CD8-positive, alpha-beta memory T cell (primary cell): ENCODE measurements around the gene TPSB2. TPM values are rescaled to one million over a fixed set of nuclear protein-coding genes. Genes with fewer than 3 reads are reported as not detected.
"Not testable (repeated sequence)": the region's sequence is repeated elsewhere in the genome, so short reads cannot be mapped to it uniquely, and the experiment has no call there.

Source experiments
- CTCF ChIA-PET: fragments of 350-600 bp; sonication (Branson Sonifier 250); formaldehyde crosslinking; loops from one replicate; lab custom pipeline; 2021; ENCODE audit warnings: antibody characterized with exemption; lab: Charles Lee
- POLR2A ChIA-PET: fragments of 350-600 bp; sonication (Branson Sonifier 250); formaldehyde crosslinking; loops from one replicate; lab custom pipeline; 2021; ENCODE audit warnings: antibody characterized with exemption; lab: Charles Lee
- DNase-seq, 5 donors: peaks; one replicate each; pipeline versions ENCODE4 v3.0.0 to v3.0.0-alpha.2; 2020 to 2022; ENCODE audit warnings: mixed read lengths in 1 of 5
- H3K27ac ChIP-seq: one replicate; pipeline ENCODE4 v1.7.0; 2013; ENCODE audit warnings: low read depth, mild to moderate bottlenecking, low read length, moderate library complexity
- H3K27me3 ChIP-seq: 2 replicates; pipeline ENCODE4 v1.7.0; 2013; ENCODE audit warnings: low read length, mild to moderate bottlenecking; ENCODE audit not compliant: insufficient read depth, poor library complexity, severe bottlenecking
- H3K36me3 ChIP-seq: 2 replicates; pipeline ENCODE4 v1.7.0; 2013; ENCODE audit warnings: mild to moderate bottlenecking, low read length, moderate library complexity; ENCODE audit not compliant: insufficient read depth
- H3K4me1 ChIP-seq: 2 replicates; pipeline ENCODE4 v1.7.0; 2013; ENCODE audit warnings: mild to moderate bottlenecking, low read length, moderate library complexity; ENCODE audit not compliant: insufficient read depth
- H3K4me3 ChIP-seq: 2 replicates; pipeline ENCODE4 v1.7.0; 2013; ENCODE audit warnings: mild to moderate bottlenecking, low read length
- H3K9me3 ChIP-seq: 2 replicates; pipeline ENCODE4 v1.7.0; 2013; ENCODE audit warnings: mild to moderate bottlenecking, low read length
- H3K27ac Mint-ChIP-seq, 8 donors: one replicate each; pipeline ENCODE4 v1.8.0; 2020 to 2021; ENCODE audit warnings: mixed read lengths in 8 of 8, mild to moderate bottlenecking in 6 of 8, inconsistent platforms in 3 of 8, moderate library complexity in 3 of 8
- H3K27me3 Mint-ChIP-seq, 2 donors: one replicate each; pipeline ENCODE4 v1.8.0; 2020 to 2021; ENCODE audit warnings: mixed read lengths in 2 of 2, mild to moderate bottlenecking in 1 of 2, moderate library complexity in 1 of 2
- H3K36me3 Mint-ChIP-seq, 3 donors: one replicate each; pipeline ENCODE4 v1.8.0; 2020 to 2021; ENCODE audit warnings: mixed read lengths in 3 of 3, inconsistent platforms in 1 of 3, mild to moderate bottlenecking in 1 of 3
- H3K4me1 Mint-ChIP-seq, 3 donors: one replicate each; pipeline ENCODE4 v1.8.0; 2020 to 2021; ENCODE audit warnings: mixed read lengths in 3 of 3, inconsistent platforms in 1 of 3, mild to moderate bottlenecking in 1 of 3
- H3K4me3 Mint-ChIP-seq, 7 donors: one replicate each; pipeline ENCODE4 v1.8.0; 2020 to 2021; ENCODE audit warnings: mixed read lengths in 7 of 7, mild to moderate bottlenecking in 6 of 7, moderate library complexity in 4 of 7, inconsistent platforms in 2 of 7
- H3K9me3 Mint-ChIP-seq, 5 donors: one replicate each; pipeline ENCODE4 v1.8.0; 2020 to 2022; ENCODE audit warnings: mixed read lengths in 5 of 5, mild to moderate bottlenecking in 3 of 5, moderate library complexity in 2 of 5, inconsistent platforms in 1 of 5
- polyA plus RNA-seq: library from polyadenylated mRNA; unstranded; fragments of 300-500 nt; fragmentation: Illumina TruSeq; gene quantifications from one replicate; pipeline ENCODE4 v1.2.3, GENCODE V29; 2021
- total RNA-seq, 2 experiments: library from RNA; stranded (reverse); gene quantifications; one replicate each; pipeline ENCODE4 v1.2.3, GENCODE V29; 2021

Gene TPSB2
- total RNA-seq (not detected), polyA plus RNA-seq (not detected)

- H3K36me3 Mint-ChIP-seq, POLR2A ChIA-PET, DNase-seq, H3K36me3 ChIP-seq, CTCF ChIA-PET, H3K27ac ChIP-seq, H3K4me3 Mint-ChIP-seq, H3K27ac Mint-ChIP-seq, H3K4me1 ChIP-seq, H3K4me3 ChIP-seq, H3K27me3 ChIP-seq, H3K9me3 ChIP-seq, H3K9me3 Mint-ChIP-seq, H3K4me1 Mint-ChIP-seq, H3K27me3 Mint-ChIP-seq: not testable (repeated sequence)
Measured at GRCh38 chr16:1230084-1230470, at the start of gene TPSB2. Gene TPSB2 (minus strand): TSS chr16:1230184. CDS start chr16:1229951, 233 bp downstream.

GRCh38 chr16:1279081-1279944 is 49.3 kb upstream of the TPSB2 start:
- Histone ChIP-seq H3K4me1 (no peaks in the 10 kb centered on the region), H3K4me3 (no peak overlapping the region), H3K36me3 (no peaks in the 10 kb centered on the region), H3K9me3 (no peaks in the 10 kb centered on the region), H3K27me3 (peaks cover 4% of the 10 kb centered on the region), H3K27ac (no peak overlapping the region)
- H3K9me3 Mint-ChIP-seq, result peaks cover 0 to 2% (median 0%) of the 10 kb centered on the region in 5 donors
- H3K36me3 Mint-ChIP-seq, result no peaks in the 10 kb centered on the region
- H3K27ac Mint-ChIP-seq, result no peak overlapping the region
- peaks cover 3 to 15% of the 10 kb centered on the region in 2 donors for H3K27me3 Mint-ChIP-seq
- H3K4me1 Mint-ChIP-seq, result no peaks in the 10 kb centered on the region
- ChIA-PET POLR2A (no interaction called here), CTCF (no interaction called here)
- no peak overlapping the region for H3K4me3 Mint-ChIP-seq
- DNase-seq, result no peak

GRCh38 chr16:1278477-1278876 is 48.5 kb upstream of the TPSB2 start:
- Histone ChIP-seq H3K9me3 (no peaks in the 10 kb centered on the region), H3K36me3 (no peaks in the 10 kb centered on the region), H3K4me3 (no peak overlapping the region), H3K27me3 (peaks cover 4% of the 10 kb centered on the region), H3K27ac (no peak overlapping the region), H3K4me1 (no peaks in the 10 kb centered on the region)
- H3K36me3 Mint-ChIP-seq, result no peaks in the 10 kb centered on the region
- no peak overlapping the region for H3K4me3 Mint-ChIP-seq
- DNase-seq, result no peak
- ChIA-PET CTCF (no interaction called here), POLR2A (interaction anchor here (0.6 kb wide), 1 partner anchor 151 kb away, joined by 3 read pairs; no protein-coding TSS in a partner anchor)
- peaks cover 0 to 2% (median 0%) of the 10 kb centered on the region in 5 donors for H3K9me3 Mint-ChIP-seq
- H3K27me3 Mint-ChIP-seq, result peaks cover 5 to 15% of the 10 kb centered on the region in 2 donors
- H3K27ac Mint-ChIP-seq, result no peak overlapping the region
- no peaks in the 10 kb centered on the region for H3K4me1 Mint-ChIP-seq

GRCh38 chr16:1277617-1278282 is 47.8 kb upstream of the TPSB2 start:
- Mint-ChIP-seq H3K4me1 (peaks cover 0 to 3% (median 0%) of the 10 kb centered on the region in 3 donors), H3K4me3 (no peak overlapping the region), H3K27ac (no peak overlapping the region), H3K9me3 (peaks cover 0 to 2% (median 0%) of the 10 kb centered on the region in 5 donors), H3K27me3 (peaks cover 12 to 20% of the 10 kb centered on the region in 2 donors), H3K36me3 (no peaks in the 10 kb centered on the region)
- DNase-seq, result no peak
- no peaks in the 10 kb centered on the region for H3K36me3 ChIP-seq
- peaks cover 4% of the 10 kb centered on the region for H3K27me3 ChIP-seq
- no peaks in the 10 kb centered on the region for H3K9me3 ChIP-seq
- no peaks in the 10 kb centered on the region for H3K4me1 ChIP-seq
- CTCF ChIA-PET, result no interaction called here
- no peak overlapping the region for H3K27ac ChIP-seq
- H3K4me3 ChIP-seq, result no peak overlapping the region
- POLR2A ChIA-PET, result no interaction called here

- Mint-ChIP-seq H3K36me3 (no peaks in the 10 kb centered on the region), H3K4me3 (no peak overlapping the region), H3K4me1 (peaks cover 0 to 5% (median 0%) of the 10 kb centered on the region in 3 donors), H3K27ac (no peak overlapping the region), H3K9me3 (peaks cover 0 to 2% (median 0%) of the 10 kb centered on the region in 5 donors), H3K27me3 (peaks cover 12 to 18% of the 10 kb centered on the region in 2 donors)
- H3K4me3 ChIP-seq, result no peak overlapping the region
- no peak overlapping the region for H3K27ac ChIP-seq
- no peaks in the 10 kb centered on the region for H3K9me3 ChIP-seq
- peaks cover 4% of the 10 kb centered on the region for H3K27me3 ChIP-seq
- no peaks in the 10 kb centered on the region for H3K4me1 ChIP-seq
- ChIA-PET POLR2A (no interaction called here), CTCF (no interaction called here)
- DNase-seq, result no peak
- H3K36me3 ChIP-seq, result no peaks in the 10 kb centered on the region
Measured at GRCh38 chr16:1277151-1277598, 47.2 kb upstream of the TPSB2 start.

- H3K36me3 Mint-ChIP-seq, result no peaks in the 10 kb centered on the region
- no peak overlapping the region for H3K27ac Mint-ChIP-seq
- Histone ChIP-seq H3K27ac (no peak overlapping the region), H3K4me1 (no peaks in the 10 kb centered on the region), H3K9me3 (no peaks in the 10 kb centered on the region), H3K27me3 (peaks cover 4% of the 10 kb centered on the region), H3K36me3 (no peaks in the 10 kb centered on the region), H3K4me3 (no peak overlapping the region)
- H3K4me1 Mint-ChIP-seq, result peaks cover 0 to 5% (median 0%) of the 10 kb centered on the region in 3 donors
- CTCF ChIA-PET, result no interaction called here
- H3K4me3 Mint-ChIP-seq, result no peak overlapping the region
- peaks cover 12 to 18% of the 10 kb centered on the region in 2 donors for H3K27me3 Mint-ChIP-seq
- peaks cover 0 to 2% (median 0%) of the 10 kb centered on the region in 5 donors for H3K9me3 Mint-ChIP-seq
- POLR2A ChIA-PET, result no interaction called here
- DNase-seq, result no peak
Measured at GRCh38 chr16:1276580-1276878, 46.5 kb upstream of the TPSB2 start.

GRCh38 chr16:1275791-1276579 is 46.0 kb upstream of the TPSB2 start:
- H3K4me3 ChIP-seq, result no peak overlapping the region
- H3K36me3 Mint-ChIP-seq, result no peaks in the 10 kb centered on the region
- no peaks in the 10 kb centered on the region for H3K9me3 ChIP-seq
- no peak overlapping the region for H3K27ac ChIP-seq
- H3K4me1 Mint-ChIP-seq, result peaks cover 0 to 5% (median 0%) of the 10 kb centered on the region in 3 donors
- DNase-seq, result no peak
- H3K4me3 Mint-ChIP-seq, result no peak overlapping the region
- H3K36me3 ChIP-seq, result no peaks in the 10 kb centered on the region
- H3K4me1 ChIP-seq, result no peaks in the 10 kb centered on the region
- POLR2A ChIA-PET, result no interaction called here
- peaks cover 12 to 18% of the 10 kb centered on the region in 2 donors for H3K27me3 Mint-ChIP-seq
- CTCF ChIA-PET, result no interaction called here
- peaks cover 0 to 2% (median 0%) of the 10 kb centered on the region in 5 donors for H3K9me3 Mint-ChIP-seq
- peaks cover 4% of the 10 kb centered on the region for H3K27me3 ChIP-seq
- no peak overlapping the region for H3K27ac Mint-ChIP-seq
